Glutamatergic neuron (in vitro differentiated cells): ENCODE data around the gene CENPS. TPM values are rescaled to one million over a fixed set of nuclear protein-coding genes. Genes with fewer than 3 reads are reported as not detected.

Experiments
- DNase-seq: peaks from one replicate; pipeline ENCODE4 v3.0.0; 2022
- H3K27ac Mint-ChIP-seq: one replicate; pipeline ENCODE4 v1.8.0; 2020; ENCODE audit warnings: mild to moderate bottlenecking, mixed read lengths, inconsistent platforms; ENCODE audit not compliant: unreplicated experiment
- H3K27me3 Mint-ChIP-seq: one replicate; pipeline ENCODE4 v1.8.0; 2020; ENCODE audit warnings: mild to moderate bottlenecking, moderate library complexity, mixed read lengths, inconsistent platforms; ENCODE audit not compliant: unreplicated experiment
- H3K36me3 Mint-ChIP-seq: one replicate; pipeline ENCODE4 v1.8.0; 2020; ENCODE audit warnings: mild to moderate bottlenecking, mixed read lengths, inconsistent platforms; ENCODE audit not compliant: unreplicated experiment
- H3K4me1 Mint-ChIP-seq: one replicate; pipeline ENCODE4 v1.8.0; 2020; ENCODE audit warnings: mild to moderate bottlenecking, low read depth, mixed read lengths, inconsistent platforms; ENCODE audit not compliant: unreplicated experiment
- H3K4me3 Mint-ChIP-seq: one replicate; pipeline ENCODE4 v1.8.0; 2020; ENCODE audit warnings: mild to moderate bottlenecking, mixed read lengths, inconsistent platforms; ENCODE audit not compliant: unreplicated experiment
- H3K9me3 Mint-ChIP-seq: one replicate; pipeline ENCODE4 v1.8.0; 2020; ENCODE audit warnings: mild to moderate bottlenecking, moderate library complexity, mixed read lengths, inconsistent platforms; ENCODE audit not compliant: unreplicated experiment
- total RNA-seq: library from RNA; stranded (reverse); fragmentation: NEBNext Ultra II Directional; extraction: Animal tissue kit (Norgen Biotek cat#: 25700); gene quantifications from one replicate; pipeline ENCODE4 v1.2.1, GENCODE V29; 2021; ENCODE audit not compliant: unreplicated experiment
- TF ChIP-seq, protein P1 (sequence below): fragments of 200-600 bp; sonication (generic); IDR thresholded peaks from one replicate; pipeline ENCODE4 v1.5.0; 2021; ENCODE audit not compliant: partially characterized antibody, unreplicated experiment

Gene CENPS
- total RNA-seq, 1 donor from 2014 or later, result 9.3 TPM

DNA sequence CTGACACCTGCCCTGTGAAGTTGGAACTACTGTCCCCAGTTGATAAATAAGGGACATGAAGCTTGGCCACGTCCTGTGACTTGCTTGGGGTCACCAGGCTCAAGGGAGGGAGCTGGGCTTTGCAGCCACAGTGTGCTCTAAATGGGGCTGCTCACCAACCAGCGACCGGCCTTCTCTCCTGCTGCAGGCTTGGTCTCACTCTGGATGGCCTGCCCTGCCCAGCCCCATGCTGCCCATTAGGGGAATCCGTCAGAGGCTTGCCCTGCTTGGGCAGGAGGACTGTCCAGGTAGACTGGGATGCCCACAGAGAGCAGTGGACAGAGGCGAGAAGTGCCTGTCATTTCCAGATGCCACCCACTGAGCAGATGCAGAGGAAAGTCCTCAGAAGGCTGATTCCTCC, 1.2 kb upstream of the CENPS start:
- no peak for DNase-seq
- H3K27ac Mint-ChIP-seq, result no peak overlapping the region
- TF ChIP-seq, protein P1, sequence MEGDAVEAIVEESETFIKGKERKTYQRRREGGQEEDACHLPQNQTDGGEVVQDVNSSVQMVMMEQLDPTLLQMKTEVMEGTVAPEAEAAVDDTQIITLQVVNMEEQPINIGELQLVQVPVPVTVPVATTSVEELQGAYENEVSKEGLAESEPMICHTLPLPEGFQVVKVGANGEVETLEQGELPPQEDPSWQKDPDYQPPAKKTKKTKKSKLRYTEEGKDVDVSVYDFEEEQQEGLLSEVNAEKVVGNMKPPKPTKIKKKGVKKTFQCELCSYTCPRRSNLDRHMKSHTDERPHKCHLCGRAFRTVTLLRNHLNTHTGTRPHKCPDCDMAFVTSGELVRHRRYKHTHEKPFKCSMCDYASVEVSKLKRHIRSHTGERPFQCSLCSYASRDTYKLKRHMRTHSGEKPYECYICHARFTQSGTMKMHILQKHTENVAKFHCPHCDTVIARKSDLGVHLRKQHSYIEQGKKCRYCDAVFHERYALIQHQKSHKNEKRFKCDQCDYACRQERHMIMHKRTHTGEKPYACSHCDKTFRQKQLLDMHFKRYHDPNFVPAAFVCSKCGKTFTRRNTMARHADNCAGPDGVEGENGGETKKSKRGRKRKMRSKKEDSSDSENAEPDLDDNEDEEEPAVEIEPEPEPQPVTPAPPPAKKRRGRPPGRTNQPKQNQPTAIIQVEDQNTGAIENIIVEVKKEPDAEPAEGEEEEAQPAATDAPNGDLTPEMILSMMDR, result no peak
- H3K36me3 Mint-ChIP-seq, result no peaks in the 10 kb centered on the region
- H3K9me3 Mint-ChIP-seq, result peaks cover 10% of the 10 kb centered on the region
- no peak overlapping the region for H3K4me3 Mint-ChIP-seq
- H3K27me3 Mint-ChIP-seq, result peaks cover 7% of the 10 kb centered on the region
- H3K4me1 Mint-ChIP-seq, result peaks cover 30% of the 10 kb centered on the region

DNA sequence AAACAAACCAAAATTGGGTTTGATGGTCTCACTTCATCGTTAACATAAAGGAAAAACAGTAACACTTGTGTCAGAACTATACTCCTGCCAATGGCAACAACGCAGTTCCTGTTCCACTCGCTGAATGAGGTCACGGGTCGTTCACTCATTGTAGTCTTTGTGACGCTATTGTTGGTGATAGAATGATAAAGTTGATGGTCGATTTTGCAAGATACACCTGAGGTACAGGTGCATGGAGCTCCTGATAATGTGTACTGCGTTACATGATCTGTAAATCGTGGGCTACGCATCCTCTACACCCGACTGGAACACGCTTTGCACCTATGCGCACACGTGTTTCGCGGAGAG, 391 bp upstream of the CENPS start:
- Mint-ChIP-seq H3K4me1 (peaks cover 26% of the 10 kb centered on the region), H3K27ac (peak overlapping the region; percentile 17), H3K27me3 (peaks cover 7% of the 10 kb centered on the region), H3K9me3 (peaks cover 10% of the 10 kb centered on the region), H3K4me3 (peak overlapping the region; percentile 93), H3K36me3 (no peaks in the 10 kb centered on the region)
- TF ChIP-seq, protein P1, result no peak
- DNase-seq, result no peak

DNA sequence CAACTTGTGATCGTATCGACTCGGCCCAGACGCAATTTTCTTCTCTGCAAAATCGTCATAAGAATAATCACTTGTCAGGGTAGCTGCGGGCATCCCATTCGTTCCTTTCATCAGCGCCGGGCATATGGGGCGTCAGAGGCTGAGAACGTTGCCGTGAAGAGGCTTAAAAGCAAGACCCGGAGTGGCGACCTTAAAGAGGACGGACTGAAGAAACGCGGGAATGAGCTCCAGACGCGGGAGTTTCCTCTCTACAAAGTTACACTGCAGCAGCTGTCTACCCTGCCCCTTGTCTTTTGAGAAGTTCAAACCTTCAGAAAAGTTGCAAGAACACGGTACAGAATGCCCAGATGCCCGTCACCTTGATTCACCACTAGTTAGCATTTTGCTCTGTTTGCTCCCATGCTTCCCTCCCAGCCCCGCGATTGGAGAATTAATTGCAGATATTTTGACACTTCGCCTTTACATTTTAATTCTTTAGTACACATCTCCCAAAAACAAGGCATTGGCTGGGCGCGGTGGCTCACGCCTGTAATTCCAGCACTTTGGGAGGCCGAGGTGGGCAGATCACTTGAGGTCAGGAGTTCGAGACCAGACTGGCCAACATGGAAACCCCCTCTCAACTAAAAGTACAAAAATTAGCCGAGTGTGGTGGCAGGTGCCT, 967 bp downstream of the CENPS start:
- Mint-ChIP-seq H3K4me3 (peak overlapping the region; percentile 93), H3K27me3 (peaks cover 7% of the 10 kb centered on the region), H3K9me3 (peaks cover 3% of the 10 kb centered on the region), H3K36me3 (no peaks in the 10 kb centered on the region), H3K4me1 (peaks cover 19% of the 10 kb centered on the region), H3K27ac (peak overlapping the region; percentile 72)
- TF ChIP-seq, protein P1, result no peak
- DNase-seq, result no peak

DNA sequence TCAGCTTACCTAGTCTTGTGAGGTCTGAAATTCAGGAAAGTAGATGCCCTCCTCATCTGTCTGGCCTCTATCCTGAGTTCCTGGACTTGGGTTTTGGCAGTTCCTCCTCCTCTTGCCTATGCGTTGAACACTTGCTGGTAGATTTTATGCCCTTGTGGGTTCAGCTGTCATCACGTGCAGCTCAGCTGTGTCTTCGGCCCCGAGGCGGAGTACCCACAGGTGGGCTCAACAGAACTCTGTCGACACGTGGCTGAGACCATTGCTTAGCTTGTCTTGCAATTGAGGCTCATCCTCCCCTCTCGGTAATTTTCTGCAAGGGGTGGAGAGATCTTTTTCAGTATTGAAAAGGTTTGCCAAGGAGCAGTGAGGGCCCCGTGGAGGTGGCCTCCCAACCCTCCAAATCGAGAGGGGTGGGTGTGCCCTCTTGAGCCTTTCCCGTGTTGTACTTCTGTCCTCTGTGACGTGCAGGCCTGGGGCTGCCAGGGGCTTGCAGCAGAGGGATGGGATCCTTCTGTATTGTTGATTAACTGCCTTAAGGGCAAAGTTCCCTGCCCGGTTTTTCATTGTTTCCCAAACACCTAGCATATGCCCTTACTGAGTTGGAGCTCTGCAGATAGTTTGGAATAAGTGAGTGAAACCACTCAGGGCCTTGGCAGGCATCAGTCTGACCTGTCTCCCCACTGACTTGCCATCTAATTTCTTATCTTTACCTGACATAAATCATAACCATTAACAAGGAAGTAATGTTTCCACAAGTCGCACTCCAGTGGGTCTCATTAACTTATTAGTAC, 2.9 kb downstream of the CENPS start:
- Mint-ChIP-seq H3K27ac (no peak overlapping the region), H3K36me3 (no peaks in the 10 kb centered on the region), H3K4me1 (peaks cover 12% of the 10 kb centered on the region), H3K27me3 (peaks cover 7% of the 10 kb centered on the region), H3K4me3 (no peak overlapping the region), H3K9me3 (peaks cover 3% of the 10 kb centered on the region)
- no peak for DNase-seq
- TF ChIP-seq, protein P1, result no peak

DNA sequence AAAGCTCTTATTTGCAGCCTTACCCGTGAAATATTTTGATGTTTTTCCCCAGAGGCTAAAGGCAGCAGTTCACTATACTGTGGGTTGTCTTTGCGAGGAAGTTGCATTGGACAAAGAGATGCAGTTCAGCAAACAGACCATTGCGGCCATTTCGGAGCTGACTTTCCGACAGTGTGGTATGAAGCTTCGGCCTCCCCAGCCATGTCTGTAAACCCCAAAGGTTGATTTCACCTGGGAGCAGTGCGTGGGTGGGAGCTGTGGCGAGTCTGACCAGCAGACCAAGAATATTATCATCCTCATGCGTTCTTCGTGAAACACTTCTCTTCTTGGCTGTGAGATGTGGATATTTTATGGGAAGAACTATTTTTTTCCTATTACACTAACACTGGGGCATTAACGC, 3.6 kb downstream of the CENPS start:
- TF ChIP-seq, protein P1, result no peak
- Mint-ChIP-seq H3K9me3 (peaks cover 3% of the 10 kb centered on the region), H3K4me3 (no peak overlapping the region), H3K27me3 (peaks cover 7% of the 10 kb centered on the region), H3K27ac (no peak overlapping the region), H3K36me3 (no peaks in the 10 kb centered on the region), H3K4me1 (peaks cover 12% of the 10 kb centered on the region)
- no peak for DNase-seq
